ENCODE data around the gene SHC3.

DNA sequence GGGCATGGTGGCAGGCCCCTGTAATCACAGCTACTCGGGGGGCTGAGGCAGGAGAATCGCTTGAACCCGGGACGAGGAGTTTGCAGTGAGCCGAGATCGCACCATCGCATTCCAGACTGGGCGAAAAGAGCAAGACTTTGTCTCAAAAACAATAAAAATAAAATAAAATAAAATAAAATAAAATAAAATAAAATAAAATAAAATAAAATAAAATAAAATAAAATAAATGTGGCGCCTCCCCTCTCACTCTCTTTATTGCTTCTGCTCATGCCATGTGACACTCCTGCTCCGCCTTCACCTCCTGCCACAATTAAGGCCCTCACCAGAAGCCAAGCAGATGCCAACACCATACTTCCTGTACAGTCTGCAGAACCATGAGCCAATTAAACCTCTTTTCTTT lies 3.8 kb upstream of the SHC3 start:
- TF ChIP-seq, protein P1, sequence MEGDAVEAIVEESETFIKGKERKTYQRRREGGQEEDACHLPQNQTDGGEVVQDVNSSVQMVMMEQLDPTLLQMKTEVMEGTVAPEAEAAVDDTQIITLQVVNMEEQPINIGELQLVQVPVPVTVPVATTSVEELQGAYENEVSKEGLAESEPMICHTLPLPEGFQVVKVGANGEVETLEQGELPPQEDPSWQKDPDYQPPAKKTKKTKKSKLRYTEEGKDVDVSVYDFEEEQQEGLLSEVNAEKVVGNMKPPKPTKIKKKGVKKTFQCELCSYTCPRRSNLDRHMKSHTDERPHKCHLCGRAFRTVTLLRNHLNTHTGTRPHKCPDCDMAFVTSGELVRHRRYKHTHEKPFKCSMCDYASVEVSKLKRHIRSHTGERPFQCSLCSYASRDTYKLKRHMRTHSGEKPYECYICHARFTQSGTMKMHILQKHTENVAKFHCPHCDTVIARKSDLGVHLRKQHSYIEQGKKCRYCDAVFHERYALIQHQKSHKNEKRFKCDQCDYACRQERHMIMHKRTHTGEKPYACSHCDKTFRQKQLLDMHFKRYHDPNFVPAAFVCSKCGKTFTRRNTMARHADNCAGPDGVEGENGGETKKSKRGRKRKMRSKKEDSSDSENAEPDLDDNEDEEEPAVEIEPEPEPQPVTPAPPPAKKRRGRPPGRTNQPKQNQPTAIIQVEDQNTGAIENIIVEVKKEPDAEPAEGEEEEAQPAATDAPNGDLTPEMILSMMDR (conservative IDR thresholded peaks at IDR 0.05 in 1 of 2, IDR thresholded peaks at IDR 0.05 in 1 of 2; ENCODE audit: low read depth in 1 of 2, low read length in 2 of 2) = no peak
- no peak for TF ChIP-seq EZH2 (IDR thresholded peaks at IDR 0.05; ENCODE audit: low read length, missing control alignments)
